HepG2 (cell line): Measurements from ENCODE around the gene GRAMD2A. TPM values are rescaled to one million over a fixed set of nuclear protein-coding genes. Genes with fewer than 3 reads are reported as not detected.
A peak's percentile ranks its signal among the peaks of the same experiment; 100 is the strongest.

Experiments used
- ADNP ChIP-seq: sonication (generic); formaldehyde crosslinking; IDR thresholded peaks from 2 replicates; pipeline ENCODE4 v1.4.0; 2020; ENCODE audit warnings: missing genetic modification reagents
- ATRX ChIP-seq: sonication (generic); formaldehyde crosslinking; IDR thresholded peaks from 2 replicates; pipeline ENCODE4 v1.4.0; 2020; ENCODE audit warnings: missing genetic modification reagents, borderline replicate concordance
- CAMTA2 ChIP-seq: sonication (generic); formaldehyde crosslinking; IDR thresholded peaks from 2 replicates; pipeline ENCODE4 v1.4.0; 2020; ENCODE audit warnings: mild to moderate bottlenecking, missing genetic modification reagents, borderline replicate concordance
- DZIP1 ChIP-seq: sonication (generic); formaldehyde crosslinking; IDR thresholded peaks from 2 replicates; pipeline ENCODE4 v1.5.0; 2020; ENCODE audit warnings: mild to moderate bottlenecking, missing genetic modification reagents
- ETS1 ChIP-seq: sonication (generic); formaldehyde crosslinking; IDR thresholded peaks from 2 replicates; pipeline ENCODE4 v1.4.0; 2020; ENCODE audit warnings: missing genetic modification reagents
- EZH2 ChIP-seq: conservative IDR thresholded peaks from 2 replicates; pipeline ENCODE4 v1.6.1; 2012; ENCODE audit warnings: mild to moderate bottlenecking, low read depth, low read length, moderate library complexity
- FOXO1 ChIP-seq: sonication (generic); formaldehyde crosslinking; IDR thresholded peaks from 2 replicates; pipeline ENCODE4 v1.4.0; 2020; ENCODE audit warnings: missing genetic modification reagents
- GATAD2A ChIP-seq: IDR thresholded peaks from 2 replicates; pipeline ENCODE4 v1.6.1; 2016
- HES4 ChIP-seq: sonication (generic); formaldehyde crosslinking; IDR thresholded peaks from 2 replicates; pipeline ENCODE4 v1.9.0; 2021; ENCODE audit warnings: mild to moderate bottlenecking, missing genetic modification reagents, borderline replicate concordance
- HNRNPL ChIP-seq: fragments of 200-400 bp; formaldehyde crosslinking; IDR thresholded peaks from 2 replicates; pipeline ENCODE4 v1.6.1; 2017; ENCODE audit warnings: mild to moderate bottlenecking, low read depth, low read length
- KDM6A ChIP-seq: IDR thresholded peaks from 2 replicates; pipeline ENCODE4 v1.6.1; 2016; ENCODE audit warnings: low read depth
- MYPOP ChIP-seq: sonication (generic); formaldehyde crosslinking; IDR thresholded peaks from 2 replicates; pipeline ENCODE4 v1.8.1; 2023; ENCODE audit warnings: mild to moderate bottlenecking, moderate library complexity, missing genetic modification reagents
- POLR2A ChIP-seq, 2 experiments: IDR thresholded peaks; 2 replicates each; pipeline ENCODE4 v1.6.1; 2011; ENCODE audit warnings: low read depth in 2 of 2, low read length in 2 of 2, mild to moderate bottlenecking in 1 of 2, moderate library complexity in 1 of 2; ENCODE audit not compliant: insufficient read depth in 1 of 2
- PREB ChIP-seq: sonication (generic); formaldehyde crosslinking; IDR thresholded peaks from 2 replicates; pipeline ENCODE4 v1.4.0; 2020; ENCODE audit warnings: missing genetic modification reagents
- RCOR2 ChIP-seq: IDR thresholded peaks from 2 replicates; pipeline ENCODE4 v1.6.1; 2016; ENCODE audit warnings: missing biosample characterization, missing genetic modification reagents
- SALL2 ChIP-seq: sonication (generic); formaldehyde crosslinking; IDR thresholded peaks from 2 replicates; pipeline ENCODE4 v1.8.1; 2023; ENCODE audit warnings: mild to moderate bottlenecking, missing genetic modification reagents, inconsistent platforms
- SNAI1 ChIP-seq: sonication (generic); formaldehyde crosslinking; IDR thresholded peaks from 2 replicates; pipeline ENCODE4 v1.5.0; 2020; ENCODE audit warnings: mild to moderate bottlenecking, missing genetic modification reagents, borderline replicate concordance
- TCF7L2 ChIP-seq: IDR thresholded peaks from 2 replicates; pipeline ENCODE4 v1.6.1; 2011; ENCODE audit warnings: mild to moderate bottlenecking, low read depth, low read length, moderate library complexity
- TFAP4 ChIP-seq: sonication (generic); IDR thresholded peaks from 2 replicates; pipeline ENCODE4 v1.6.1; 2016; ENCODE audit warnings: low read depth, borderline replicate concordance
- ZFP36L1 ChIP-seq: sonication (generic); formaldehyde crosslinking; IDR thresholded peaks from 2 replicates; pipeline ENCODE4 v1.8.0; 2022; ENCODE audit warnings: mild to moderate bottlenecking, missing genetic modification reagents, moderate library complexity
- ZNF317 ChIP-seq: sonication (generic); formaldehyde crosslinking; IDR thresholded peaks from 2 replicates; pipeline ENCODE4 v1.5.0; 2020; ENCODE audit warnings: mild to moderate bottlenecking, missing genetic modification reagents
- ZNF460 ChIP-seq: sonication (generic); formaldehyde crosslinking; IDR thresholded peaks from 2 replicates; pipeline ENCODE4 v1.5.1; 2020; ENCODE audit warnings: missing genetic modification reagents, mild to moderate bottlenecking, borderline replicate concordance
- ZNF616 ChIP-seq: sonication (generic); formaldehyde crosslinking; IDR thresholded peaks from 2 replicates; pipeline ENCODE4 v1.5.0; 2020; ENCODE audit warnings: low read depth, mild to moderate bottlenecking, missing genetic modification reagents
- ZNF75D ChIP-seq: sonication (generic); formaldehyde crosslinking; IDR thresholded peaks from 2 replicates; pipeline ENCODE4 v1.8.1; 2023; ENCODE audit warnings: missing genetic modification reagents, mild to moderate bottlenecking, borderline replicate concordance
- polyA plus RNA-seq, 8 experiments: library from polyadenylated mRNA; depleted of rRNA in 3 of 8; stranded (reverse) in 7 of 8; unstranded in 1 of 8; fragments of >200 nt; fragmentation: Illumina TruSeq in 4 of 8; extraction: Trizol in 4 of 8; gene quantifications; 2 replicates each; pipeline versions ENCODE4 v1.2.1 to v1.2.3, GENCODE V29; 2011 to 2016; ENCODE audit warnings: low read depth in 4 of 8, missing spikeins in 1 of 8, mixed read lengths in 1 of 8; ENCODE audit not compliant: insufficient read depth in 1 of 8
- total RNA-seq, 5 experiments: library from RNA; depleted of rRNA; stranded (reverse); fragments of >200 nt; fragmentation: Illumina TruSeq; extraction: Trizol; gene quantifications; 2 replicates each; pipeline ENCODE4 v1.2.3, GENCODE V29; 2016; ENCODE audit warnings: low read depth in 1 of 5

Gene GRAMD2A
- total and polyA plus RNA-seq, 2 of the 13 experiments (the other 11 are each of a cell fraction or from before 2014, with no cell fraction given), result 0.04 TPM; not detected in 1

- TF ChIP-seq SNAI1 (CRISPR knock-in tag), result no peak; the same call in 1 of the 2 replicates
- TF ChIP-seq POLR2A (IDR thresholded peaks at IDR 0.05; ENCODE audit: insufficient read depth in 1 of 2, low read depth in 2 of 2, low read length in 2 of 2), result peak; percentile 97 to 99
- TF ChIP-seq GATAD2A, result peak; percentile 60; the same call in 1 of the 2 replicates
- no peak for TF ChIP-seq ZNF460 (CRISPR knock-in tag)
- TF ChIP-seq RCOR2 (CRISPR knock-in tag), result no peak
- peak; percentile 75 for TF ChIP-seq HNRNPL
- TF ChIP-seq ZNF616 (CRISPR knock-in tag), result peak; percentile 50; the same call in 1 of the 2 replicates
- 0 out of 2 replicates have a peak, but pooled peaks have one; percentile 40 for TF ChIP-seq ZNF317 (CRISPR knock-in tag)
- no peak for TF ChIP-seq ETS1 (CRISPR knock-in tag)
- TF ChIP-seq KDM6A, result no peak
- TF ChIP-seq DZIP1 (CRISPR knock-in tag), result 0 out of 2 replicates have a peak, but pooled peaks have one; percentile 48
- no peak for TF ChIP-seq ATRX
- peak; percentile 66; the same call in 1 of the 2 replicates for TF ChIP-seq HES4 (CRISPR knock-in tag)
- peak; percentile 78; the same call in 1 of the 2 replicates for TF ChIP-seq ZNF75D (CRISPR knock-in tag)
- TF ChIP-seq PREB, result no peak
- no peak for TF ChIP-seq ADNP (CRISPR knock-in tag)
- peak; percentile 76 for TF ChIP-seq TFAP4
- peak; percentile 49; the same call in 1 of the 2 replicates for TF ChIP-seq FOXO1 (CRISPR knock-in tag)
- 0 out of 2 replicates have a peak, but pooled peaks have one; percentile 58 for TF ChIP-seq CAMTA2 (CRISPR knock-in tag)
- TF ChIP-seq SALL2 (CRISPR knock-in tag), result peak; percentile 85; the same call in 1 of the 2 replicates
- no peak for TF ChIP-seq TCF7L2
- TF ChIP-seq MYPOP (CRISPR knock-in tag), result peak; percentile 85
- TF ChIP-seq ZFP36L1 (CRISPR knock-in tag), result 0 out of 2 replicates have a peak, but pooled peaks have one; percentile 2
- TF ChIP-seq EZH2, result no peak
Observed at GRCh38 chr15:72231066-72231832, 33.7 kb upstream of the GRAMD2A start, which contains the start of gene PKM (continued).
